Measurements from ENCODE around the gene SLC6A6. TPM values are rescaled to one million over a fixed set of nuclear protein-coding genes. Genes with fewer than 3 reads are reported as not detected.
A peak's percentile ranks its signal among the peaks of the same experiment; 100 is the strongest.

The SLC6A6 gene
- total RNA-seq, 1 donor from 2014 or later: 5.7 TPM

GRCh38 chr3:14379843-14380242 is 22.6 kb upstream of the SLC6A6 start:
- H3K4me3 ChIP-seq (ENCODE audit: low read length in 3 of 3): no peak overlapping the region
- no peak overlapping the region for H3K9ac ChIP-seq (ENCODE audit: low read depth in 1 of 3, low read length in 3 of 3)
- H3K27me3 ChIP-seq (ENCODE audit: control insufficient read depth in 3 of 3, insufficient read depth in 3 of 3, low read length in 3 of 3): no peaks in the 10 kb centered on the region
- no peak overlapping the region for H3K27ac ChIP-seq (ENCODE audit: low read depth, low read length)
- no peaks in the 10 kb centered on the region for H3K9me3 ChIP-seq (ENCODE audit: control insufficient read depth in 3 of 3, low read length in 3 of 3)
- peaks cover 8 to 43% (median 27%) of the 10 kb centered on the region in 3 donors for H3K4me1 ChIP-seq (ENCODE audit: control insufficient read depth in 3 of 3, insufficient read depth in 3 of 3, low read length in 3 of 3)
- no peaks in the 10 kb centered on the region for H3K36me3 ChIP-seq (ENCODE audit: control insufficient read depth in 3 of 3, insufficient read depth in 3 of 3, low read length in 3 of 3)

GRCh38 chr3:14386254-14386653 is 16.2 kb upstream of the SLC6A6 start:
- H3K4me3 ChIP-seq (ENCODE audit: low read length in 3 of 3): no peak overlapping the region
- no peak overlapping the region for H3K27ac ChIP-seq (ENCODE audit: low read depth, low read length)
- H3K9ac ChIP-seq (ENCODE audit: low read depth in 1 of 3, low read length in 3 of 3): peak overlapping the region in 1 of 3 donors; percentile 8
- H3K36me3 ChIP-seq (ENCODE audit: control insufficient read depth in 3 of 3, insufficient read depth in 3 of 3, low read length in 3 of 3): no peaks in the 10 kb centered on the region
- no peaks in the 10 kb centered on the region for H3K27me3 ChIP-seq (ENCODE audit: control insufficient read depth in 3 of 3, insufficient read depth in 3 of 3, low read length in 3 of 3)
- H3K9me3 ChIP-seq (ENCODE audit: control insufficient read depth in 3 of 3, low read length in 3 of 3): no peaks in the 10 kb centered on the region
- peaks cover 12% of the 10 kb centered on the region in 3 donors for H3K4me1 ChIP-seq (ENCODE audit: control insufficient read depth in 3 of 3, insufficient read depth in 3 of 3, low read length in 3 of 3)

DNA sequence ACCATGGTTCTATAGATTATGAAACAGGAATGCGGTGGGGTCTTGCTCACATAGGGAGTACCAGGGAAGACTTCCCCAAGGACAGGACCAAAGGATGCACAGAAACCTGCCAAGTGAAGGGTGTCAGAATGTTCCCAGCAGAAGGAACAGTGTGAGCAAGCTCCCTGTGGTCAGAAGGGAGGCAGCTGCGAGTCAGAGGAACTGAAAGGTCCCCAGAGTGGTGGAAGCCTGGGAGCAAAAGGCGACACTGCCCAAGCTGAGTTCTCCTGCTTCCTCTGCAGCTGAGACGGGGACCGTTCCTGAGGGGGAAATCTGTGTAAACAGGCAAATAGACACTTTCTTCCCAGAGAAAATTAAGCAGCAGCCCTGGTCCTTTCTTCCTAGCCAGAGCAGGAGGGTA is 14.2 kb upstream of the SLC6A6 start:
- Histone ChIP-seq H3K9ac (ENCODE audit: low read depth in 1 of 3, low read length in 3 of 3) (no peak overlapping the region), H3K36me3 (ENCODE audit: control insufficient read depth in 3 of 3, insufficient read depth in 3 of 3, low read length in 3 of 3) (no peaks in the 10 kb centered on the region), H3K4me3 (ENCODE audit: low read length in 3 of 3) (no peak overlapping the region), H3K9me3 (ENCODE audit: control insufficient read depth in 3 of 3, low read length in 3 of 3) (no peaks in the 10 kb centered on the region), H3K27me3 (ENCODE audit: control insufficient read depth in 3 of 3, insufficient read depth in 3 of 3, low read length in 3 of 3) (no peaks in the 10 kb centered on the region), H3K27ac (ENCODE audit: low read depth, low read length) (no peak overlapping the region), H3K4me1 (ENCODE audit: control insufficient read depth in 3 of 3, insufficient read depth in 3 of 3, low read length in 3 of 3) (peaks cover 22 to 29% (median 28%) of the 10 kb centered on the region in 3 donors)

GRCh38 chr3:14389166-14389606 is 13.2 kb upstream of the SLC6A6 start:
- peaks cover 32 to 38% (median 35%) of the 10 kb centered on the region in 3 donors for H3K4me1 ChIP-seq (ENCODE audit: control insufficient read depth in 3 of 3, insufficient read depth in 3 of 3, low read length in 3 of 3)
- no peaks in the 10 kb centered on the region for H3K36me3 ChIP-seq (ENCODE audit: control insufficient read depth in 3 of 3, insufficient read depth in 3 of 3, low read length in 3 of 3)
- no peak overlapping the region for H3K4me3 ChIP-seq (ENCODE audit: low read length in 3 of 3)
- no peaks in the 10 kb centered on the region for H3K27me3 ChIP-seq (ENCODE audit: control insufficient read depth in 3 of 3, insufficient read depth in 3 of 3, low read length in 3 of 3)
- no peaks in the 10 kb centered on the region for H3K9me3 ChIP-seq (ENCODE audit: control insufficient read depth in 3 of 3, low read length in 3 of 3)
- H3K9ac ChIP-seq (ENCODE audit: low read depth in 1 of 3, low read length in 3 of 3): no peak overlapping the region
- no peak overlapping the region for H3K27ac ChIP-seq (ENCODE audit: low read depth, low read length)

DNA sequence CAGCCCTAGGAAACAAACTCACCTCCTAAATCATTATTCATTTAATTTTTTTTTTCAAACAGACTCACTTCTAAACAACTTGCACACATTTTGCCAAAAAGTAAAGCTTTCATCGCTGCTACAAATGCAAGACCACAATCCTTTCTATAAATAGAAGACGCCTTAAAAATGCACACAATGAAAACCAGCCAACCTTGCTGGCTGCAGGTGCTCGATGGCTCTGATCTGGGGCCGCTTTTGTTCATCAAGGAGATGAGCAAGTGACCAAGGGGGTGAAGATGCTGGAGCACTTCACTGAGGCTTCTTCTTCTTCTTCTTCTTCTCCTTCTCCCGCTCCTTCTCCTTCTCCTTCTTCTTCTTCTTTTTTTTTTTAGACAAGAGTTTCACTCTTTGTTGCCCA is 12.7 kb upstream of the SLC6A6 start:
- H3K36me3 ChIP-seq (ENCODE audit: control insufficient read depth in 3 of 3, insufficient read depth in 3 of 3, low read length in 3 of 3): no peaks in the 10 kb centered on the region
- H3K4me3 ChIP-seq (ENCODE audit: low read length in 3 of 3): no peak overlapping the region
- peaks cover 33 to 38% (median 35%) of the 10 kb centered on the region in 3 donors for H3K4me1 ChIP-seq (ENCODE audit: control insufficient read depth in 3 of 3, insufficient read depth in 3 of 3, low read length in 3 of 3)
- no peak overlapping the region for H3K9ac ChIP-seq (ENCODE audit: low read depth in 1 of 3, low read length in 3 of 3)
- no peak overlapping the region for H3K27ac ChIP-seq (ENCODE audit: low read depth, low read length)
- no peaks in the 10 kb centered on the region for H3K9me3 ChIP-seq (ENCODE audit: control insufficient read depth in 3 of 3, low read length in 3 of 3)
- no peaks in the 10 kb centered on the region for H3K27me3 ChIP-seq (ENCODE audit: control insufficient read depth in 3 of 3, insufficient read depth in 3 of 3, low read length in 3 of 3)

DNA sequence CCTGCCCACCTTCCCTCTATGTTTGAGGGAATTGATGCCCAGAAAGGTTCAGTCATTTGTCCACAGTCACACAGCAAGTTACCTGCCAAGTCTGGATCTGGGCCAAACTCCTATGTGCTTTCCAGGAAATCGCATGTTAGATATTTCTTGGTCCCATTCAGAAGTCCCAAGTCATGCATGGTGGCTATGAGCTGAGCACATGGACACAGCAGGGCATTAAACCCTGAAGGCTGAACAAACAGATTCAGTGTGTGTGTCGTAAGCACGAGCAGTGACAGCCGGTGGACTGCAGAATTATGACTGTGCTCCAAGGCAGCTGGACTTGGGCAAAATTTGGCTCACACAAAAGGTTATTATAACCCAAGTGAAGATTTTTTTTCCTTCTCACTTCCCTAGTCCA is 11.4 kb upstream of the SLC6A6 start:
- H3K4me1 ChIP-seq (ENCODE audit: control insufficient read depth in 3 of 3, insufficient read depth in 3 of 3, low read length in 3 of 3): peaks cover 33 to 38% (median 35%) of the 10 kb centered on the region in 3 donors
- peak overlapping the region in 2 of 3 donors; percentile 7 to 77 for H3K9ac ChIP-seq (ENCODE audit: low read depth in 1 of 3, low read length in 3 of 3)
- H3K4me3 ChIP-seq (ENCODE audit: low read length in 3 of 3): no peak overlapping the region
- no peaks in the 10 kb centered on the region for H3K36me3 ChIP-seq (ENCODE audit: control insufficient read depth in 3 of 3, insufficient read depth in 3 of 3, low read length in 3 of 3)
- no peaks in the 10 kb centered on the region for H3K27me3 ChIP-seq (ENCODE audit: control insufficient read depth in 3 of 3, insufficient read depth in 3 of 3, low read length in 3 of 3)
- peak overlapping the region; percentile 80 for H3K27ac ChIP-seq (ENCODE audit: low read depth, low read length)
- H3K9me3 ChIP-seq (ENCODE audit: control insufficient read depth in 3 of 3, low read length in 3 of 3): no peaks in the 10 kb centered on the region

GRCh38 chr3:14392231-14392630 is 10.2 kb upstream of the SLC6A6 start:
- no peaks in the 10 kb centered on the region for H3K27me3 ChIP-seq (ENCODE audit: control insufficient read depth in 3 of 3, insufficient read depth in 3 of 3, low read length in 3 of 3)
- H3K9ac ChIP-seq (ENCODE audit: low read depth in 1 of 3, low read length in 3 of 3): peak overlapping the region; percentile 54 to 82 (median 66)
- H3K4me3 ChIP-seq (ENCODE audit: low read length in 3 of 3): no peak overlapping the region
- no peaks in the 10 kb centered on the region for H3K9me3 ChIP-seq (ENCODE audit: control insufficient read depth in 3 of 3, low read length in 3 of 3)
- peaks cover 28 to 37% (median 29%) of the 10 kb centered on the region in 3 donors for H3K4me1 ChIP-seq (ENCODE audit: control insufficient read depth in 3 of 3, insufficient read depth in 3 of 3, low read length in 3 of 3)
- no peaks in the 10 kb centered on the region for H3K36me3 ChIP-seq (ENCODE audit: control insufficient read depth in 3 of 3, insufficient read depth in 3 of 3, low read length in 3 of 3)
- peak overlapping the region; percentile 87 for H3K27ac ChIP-seq (ENCODE audit: low read depth, low read length)

- Histone ChIP-seq H3K4me3 (ENCODE audit: low read length in 3 of 3) (peak overlapping the region in 2 of 3 donors; percentile 24 to 29), H3K9me3 (ENCODE audit: control insufficient read depth in 3 of 3, low read length in 3 of 3) (no peaks in the 10 kb centered on the region), H3K27ac (ENCODE audit: low read depth, low read length) (peak overlapping the region; percentile 87), H3K4me1 (ENCODE audit: control insufficient read depth in 3 of 3, insufficient read depth in 3 of 3, low read length in 3 of 3) (peaks cover 29 to 37% (median 33%) of the 10 kb centered on the region in 3 donors), H3K27me3 (ENCODE audit: control insufficient read depth in 3 of 3, insufficient read depth in 3 of 3, low read length in 3 of 3) (peaks cover 0 to 3% (median 0%) of the 10 kb centered on the region in 3 donors), H3K9ac (ENCODE audit: low read depth in 1 of 3, low read length in 3 of 3) (peak overlapping the region; percentile 54 to 82 (median 66)), H3K36me3 (ENCODE audit: control insufficient read depth in 3 of 3, insufficient read depth in 3 of 3, low read length in 3 of 3) (no peaks in the 10 kb centered on the region)
Measured at GRCh38 chr3:14392803-14393319, 9.5 kb upstream of the SLC6A6 start.

DNA sequence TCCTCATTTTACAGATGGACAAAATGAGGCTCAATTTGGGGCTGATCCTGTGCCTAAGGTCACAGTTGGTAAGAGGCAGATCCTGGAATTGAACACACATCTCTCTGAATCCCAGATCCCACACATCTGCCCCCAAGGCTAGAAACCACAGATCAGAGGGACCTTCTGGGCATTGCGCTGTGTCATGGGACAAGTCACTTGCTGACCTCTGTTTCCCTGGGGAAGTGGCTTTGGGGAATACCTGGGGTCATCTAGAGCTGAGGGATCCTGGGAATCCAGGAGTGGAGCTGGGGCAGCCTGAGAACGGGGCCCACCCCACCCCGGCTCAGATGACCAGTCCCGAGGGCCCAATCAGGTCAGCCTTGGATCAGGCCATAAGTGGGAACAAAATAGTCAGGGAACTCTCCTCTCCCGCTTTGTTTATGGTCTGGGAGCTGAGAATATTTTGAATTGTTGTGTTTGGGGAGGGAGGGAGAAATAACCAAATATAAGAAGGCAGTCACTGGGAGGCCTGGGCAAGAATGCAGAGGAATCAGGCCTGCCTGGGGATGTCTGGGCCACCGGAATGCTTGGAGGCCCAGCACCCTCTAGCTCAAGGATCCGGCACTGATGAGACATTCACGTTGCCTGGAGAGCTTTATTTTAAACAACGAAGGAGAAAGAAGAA is 8.8 kb upstream of the SLC6A6 start:
- H3K9ac ChIP-seq (ENCODE audit: low read depth in 1 of 3, low read length in 3 of 3): peak overlapping the region; percentile 11 to 82 (median 66)

GRCh38 chr3:14396031-14396692 is 6.2 kb upstream of the SLC6A6 start:
- H3K4me3 ChIP-seq (ENCODE audit: low read length in 3 of 3): no peak overlapping the region

More for the DNA sequence above, 8.8 kb upstream of the SLC6A6 start:
- Histone ChIP-seq H3K27ac (ENCODE audit: low read depth, low read length) (peak overlapping the region; percentile 87), H3K9me3 (ENCODE audit: control insufficient read depth in 3 of 3, low read length in 3 of 3) (no peaks in the 10 kb centered on the region), H3K4me3 (ENCODE audit: low read length in 3 of 3) (peak overlapping the region in 1 of 3 donors; percentile 24), H3K4me1 (ENCODE audit: control insufficient read depth in 3 of 3, insufficient read depth in 3 of 3, low read length in 3 of 3) (peaks cover 29 to 35% (median 31%) of the 10 kb centered on the region in 3 donors), H3K27me3 (ENCODE audit: control insufficient read depth in 3 of 3, insufficient read depth in 3 of 3, low read length in 3 of 3) (peaks cover 0 to 3% (median 0%) of the 10 kb centered on the region in 3 donors), H3K36me3 (ENCODE audit: control insufficient read depth in 3 of 3, insufficient read depth in 3 of 3, low read length in 3 of 3) (no peaks in the 10 kb centered on the region)

More at GRCh38 chr3:14396031-14396692, 6.2 kb upstream of the SLC6A6 start:
- Histone ChIP-seq H3K4me1 (ENCODE audit: control insufficient read depth in 3 of 3, insufficient read depth in 3 of 3, low read length in 3 of 3) (peaks cover 23 to 39% (median 32%) of the 10 kb centered on the region in 3 donors), H3K27me3 (ENCODE audit: control insufficient read depth in 3 of 3, insufficient read depth in 3 of 3, low read length in 3 of 3) (peaks cover 0 to 3% (median 0%) of the 10 kb centered on the region in 3 donors), H3K36me3 (ENCODE audit: control insufficient read depth in 3 of 3, insufficient read depth in 3 of 3, low read length in 3 of 3) (no peaks in the 10 kb centered on the region), H3K9ac (ENCODE audit: low read depth in 1 of 3, low read length in 3 of 3) (no peak overlapping the region), H3K9me3 (ENCODE audit: control insufficient read depth in 3 of 3, low read length in 3 of 3) (no peaks in the 10 kb centered on the region), H3K27ac (ENCODE audit: low read depth, low read length) (no peak overlapping the region)

Measured in skeletal muscle tissue (tissue), 4 donors.